OCI-M2 (cell line): ENCODE results near the gene MLF2.
A peak's percentile ranks its signal among the peaks of the same experiment; 100 is the strongest.

ENCODE experiments used
- DNase-seq: peaks from one replicate; lab custom pipeline; 2025; ENCODE audit not compliant: unreplicated experiment; lab: John Stamatoyannopoulos, UW

MLF2 gene

DNA sequence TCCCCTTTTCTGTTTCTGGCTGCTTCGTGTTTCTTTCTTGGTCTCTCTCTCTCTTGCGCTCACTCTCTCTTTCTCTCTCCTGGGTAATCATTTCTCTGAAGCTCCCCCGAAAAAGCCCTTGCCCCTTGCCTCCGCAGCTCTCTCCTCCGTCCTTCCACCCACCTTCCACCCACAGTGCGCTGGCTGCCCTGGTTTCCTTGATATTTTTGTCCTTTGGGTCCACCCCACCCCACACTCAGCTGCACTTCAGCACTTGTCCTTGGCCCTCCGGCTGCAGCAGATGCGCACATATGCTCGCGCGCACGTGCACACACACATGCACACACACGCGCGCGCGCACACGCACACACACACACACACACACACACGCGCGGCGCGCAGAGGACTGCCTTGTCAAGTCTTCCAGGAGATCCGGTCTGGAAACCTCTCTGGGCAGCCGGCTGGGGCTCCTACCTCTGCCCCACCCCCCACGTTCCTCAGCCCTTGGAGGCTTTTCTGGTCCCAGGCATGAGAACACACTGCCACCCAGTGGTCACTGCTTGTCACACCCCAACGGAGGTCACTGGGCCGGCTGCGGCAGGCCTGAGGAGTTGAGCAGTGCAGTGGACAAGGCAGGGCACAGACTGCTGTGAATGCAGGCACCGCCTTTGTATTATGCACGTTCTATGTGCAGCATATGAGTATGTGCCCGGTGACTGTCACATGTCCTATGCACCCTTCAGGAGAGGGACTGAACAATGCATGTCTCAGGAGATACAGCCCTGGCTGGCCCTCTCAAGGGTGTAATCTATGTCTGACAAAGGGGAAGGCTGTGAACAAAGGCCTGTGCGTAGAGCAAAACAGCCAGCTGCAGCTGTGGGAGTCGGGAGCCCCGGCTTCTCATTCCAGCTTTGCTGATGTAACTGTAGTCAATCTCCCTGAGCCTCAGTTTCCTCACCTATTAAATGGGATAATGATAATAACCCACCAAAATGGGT, 25.9 kb upstream of the MLF2 start:
- peak; percentile 62 for DNase-seq

DNA sequence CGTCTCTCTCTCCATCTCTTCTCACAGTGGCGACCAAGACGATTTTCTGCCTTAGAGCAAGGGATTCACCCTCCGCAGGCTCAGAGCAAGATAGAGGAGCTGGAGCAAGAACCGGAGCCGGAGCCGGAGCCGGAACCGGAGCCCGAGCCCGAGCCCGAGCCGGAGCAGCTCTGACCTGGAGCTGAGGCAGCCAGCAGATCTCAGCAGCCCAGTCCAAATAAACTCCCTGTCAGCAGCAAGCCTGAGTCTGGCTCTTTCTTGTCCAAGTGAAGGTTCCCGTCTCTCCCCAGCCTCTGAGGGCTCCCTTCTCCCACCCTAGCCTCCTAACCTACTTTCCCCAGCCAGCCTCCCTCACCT, 25.3 kb upstream of the MLF2 start:
- DNase-seq: no peak

DNA sequence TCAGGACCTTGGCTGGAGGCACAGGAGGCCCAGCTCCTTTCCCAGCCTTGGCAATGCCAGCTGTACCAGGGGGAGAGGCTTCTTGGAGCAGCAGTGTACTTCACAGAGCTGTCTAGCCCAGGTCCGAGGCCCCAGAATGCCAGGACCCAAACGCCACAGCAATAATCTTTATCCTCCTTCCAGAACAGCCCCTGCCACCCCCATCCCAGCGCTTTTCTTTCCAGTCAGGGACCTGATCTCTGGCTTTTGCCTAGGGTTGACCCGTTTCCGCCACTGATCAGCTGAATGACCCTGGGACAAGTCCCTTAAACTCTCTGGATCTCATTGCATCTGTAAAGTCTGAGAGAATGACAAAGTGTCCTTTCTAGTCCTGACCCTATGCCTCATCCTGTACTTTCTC, 24.4 kb upstream of the MLF2 start:
- no peak for DNase-seq

DNA sequence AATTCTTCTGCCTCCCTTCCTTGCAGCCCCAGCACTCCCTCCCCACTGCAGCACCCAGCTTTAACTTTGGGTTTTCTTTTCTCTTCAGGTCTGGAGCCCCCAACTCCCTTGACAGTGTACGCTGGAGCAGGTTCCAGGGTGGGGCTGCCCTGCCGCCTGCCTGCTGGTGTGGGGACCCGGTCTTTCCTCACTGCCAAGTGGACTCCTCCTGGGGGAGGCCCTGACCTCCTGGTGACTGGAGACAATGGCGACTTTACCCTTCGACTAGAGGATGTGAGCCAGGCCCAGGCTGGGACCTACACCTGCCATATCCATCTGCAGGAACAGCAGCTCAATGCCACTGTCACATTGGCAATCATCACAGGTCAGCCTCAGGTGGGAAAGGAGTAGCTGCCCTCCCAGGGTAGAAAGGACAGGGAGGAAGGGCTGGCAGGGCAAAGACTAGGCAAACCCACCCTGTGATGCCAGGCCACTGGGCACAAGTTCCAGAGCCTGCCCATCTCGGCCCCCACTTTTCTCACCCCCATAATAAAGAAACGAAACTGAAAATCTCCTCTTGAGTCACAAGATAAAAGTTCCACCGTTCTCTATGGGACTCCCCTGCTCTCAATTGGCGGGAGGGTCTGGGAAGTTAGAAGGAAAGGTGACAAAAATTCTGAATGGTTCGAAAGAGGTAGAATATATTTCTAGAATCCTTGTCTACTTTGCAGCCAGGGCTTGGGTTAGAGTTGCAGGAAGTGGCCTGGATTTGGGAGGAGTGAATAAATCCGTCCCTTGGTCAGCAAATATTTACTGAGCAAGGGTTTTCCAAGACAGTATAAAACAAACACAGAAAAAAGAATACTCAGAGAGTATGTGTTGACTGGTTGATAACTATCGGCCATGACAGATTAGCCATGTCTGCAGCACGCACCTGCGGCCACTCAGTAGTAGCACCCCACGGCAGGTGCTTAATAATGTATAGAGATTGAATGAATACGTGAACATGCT, 22.5 kb upstream of the MLF2 start:
- no peak for DNase-seq

DNA sequence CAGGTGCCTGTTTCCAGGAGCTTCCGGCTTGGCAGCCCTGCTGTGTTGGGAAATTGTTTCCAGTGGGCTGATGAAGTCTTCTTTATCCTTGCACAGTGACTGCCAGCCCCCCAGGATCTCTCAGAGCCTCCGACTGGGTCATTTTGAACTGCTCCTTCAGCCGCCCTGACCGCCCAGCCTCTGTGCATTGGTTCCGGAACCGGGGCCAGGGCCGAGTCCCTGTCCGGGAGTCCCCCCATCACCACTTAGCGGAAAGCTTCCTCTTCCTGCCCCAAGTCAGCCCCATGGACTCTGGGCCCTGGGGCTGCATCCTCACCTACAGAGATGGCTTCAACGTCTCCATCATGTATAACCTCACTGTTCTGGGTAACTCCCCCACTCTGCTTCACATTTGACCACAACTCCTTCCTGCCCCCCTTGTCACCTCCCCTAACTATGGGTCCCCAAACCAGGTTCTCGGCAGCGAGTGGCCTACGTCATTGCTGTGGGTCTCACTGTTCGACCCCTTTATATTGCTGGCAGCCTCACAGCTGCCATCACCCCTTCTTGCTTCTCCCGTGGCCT, 21.6 kb upstream of the MLF2 start:
- no peak for DNase-seq

DNA sequence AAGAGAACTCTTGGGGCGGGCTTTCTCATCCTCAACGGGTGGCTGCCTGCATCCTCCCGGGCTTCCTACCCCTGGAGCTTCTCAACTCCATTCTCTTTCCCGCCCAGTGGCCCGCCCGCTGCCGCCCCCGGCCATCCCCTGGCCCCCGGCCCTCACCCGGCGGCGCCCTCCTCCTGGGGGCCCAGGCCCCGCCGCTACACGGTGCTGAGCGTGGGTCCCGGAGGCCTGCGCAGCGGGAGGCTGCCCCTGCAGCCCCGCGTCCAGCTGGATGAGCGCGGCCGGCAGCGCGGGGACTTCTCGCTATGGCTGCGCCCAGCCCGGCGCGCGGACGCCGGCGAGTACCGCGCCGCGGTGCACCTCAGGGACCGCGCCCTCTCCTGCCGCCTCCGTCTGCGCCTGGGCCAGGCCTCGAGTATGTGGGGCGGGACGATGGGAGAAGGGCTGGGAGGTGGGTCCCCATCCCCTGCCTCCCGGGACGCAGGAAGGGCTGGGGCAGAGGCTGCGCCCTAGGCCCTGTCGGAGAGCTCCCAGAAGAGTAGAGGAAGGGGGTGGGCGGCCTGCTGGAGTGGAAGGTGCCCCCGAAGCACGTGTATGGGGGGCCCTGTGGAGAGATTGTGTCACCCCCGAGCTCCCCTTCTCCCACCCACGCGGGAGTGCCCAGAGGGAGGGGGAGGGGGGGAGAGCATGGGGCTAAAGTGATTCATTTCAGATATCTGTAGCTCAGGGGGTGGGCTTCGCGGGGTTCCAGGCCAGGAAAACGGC, 20.8 kb upstream of the MLF2 start:
- no peak for DNase-seq

DNA sequence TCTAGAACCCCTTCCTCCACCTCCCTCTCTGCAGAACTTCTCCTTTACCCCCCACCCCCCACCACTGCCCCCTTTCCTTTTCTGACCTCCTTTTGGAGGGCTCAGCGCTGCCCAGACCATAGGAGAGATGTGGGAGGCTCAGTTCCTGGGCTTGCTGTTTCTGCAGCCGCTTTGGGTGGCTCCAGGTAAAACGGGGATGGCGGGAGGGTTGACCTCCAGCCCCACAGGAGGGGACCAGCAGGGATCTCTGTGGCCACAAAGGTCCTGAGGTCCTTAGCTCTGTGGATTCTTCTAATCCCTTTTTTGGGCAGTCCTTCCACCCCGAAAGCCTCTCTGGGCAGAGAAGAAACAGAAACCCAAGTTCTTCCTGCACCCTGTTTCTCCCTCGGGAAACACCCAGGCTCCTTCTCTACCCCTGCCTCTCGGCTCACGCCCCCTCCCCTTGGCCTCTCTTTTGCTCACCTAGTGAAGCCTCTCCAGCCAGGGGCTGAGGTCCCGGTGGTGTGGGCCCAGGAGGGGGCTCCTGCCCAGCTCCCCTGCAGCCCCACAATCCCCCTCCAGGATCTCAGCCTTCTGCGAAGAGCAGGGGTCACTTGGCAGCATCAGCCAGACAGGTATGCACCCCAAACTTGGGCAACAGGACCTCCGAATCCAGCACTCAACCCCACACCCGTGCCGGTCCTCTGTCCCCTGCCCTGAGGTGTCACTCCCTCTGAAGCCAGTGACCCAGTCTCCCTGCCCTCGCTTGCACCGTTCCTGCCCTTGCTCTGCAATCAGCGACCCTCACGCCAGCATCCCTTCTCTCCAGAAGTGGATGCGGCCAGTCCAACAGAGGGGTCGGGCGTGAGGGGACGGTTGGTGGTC, 20.0 kb upstream of the MLF2 start:
- no peak for DNase-seq

DNA sequence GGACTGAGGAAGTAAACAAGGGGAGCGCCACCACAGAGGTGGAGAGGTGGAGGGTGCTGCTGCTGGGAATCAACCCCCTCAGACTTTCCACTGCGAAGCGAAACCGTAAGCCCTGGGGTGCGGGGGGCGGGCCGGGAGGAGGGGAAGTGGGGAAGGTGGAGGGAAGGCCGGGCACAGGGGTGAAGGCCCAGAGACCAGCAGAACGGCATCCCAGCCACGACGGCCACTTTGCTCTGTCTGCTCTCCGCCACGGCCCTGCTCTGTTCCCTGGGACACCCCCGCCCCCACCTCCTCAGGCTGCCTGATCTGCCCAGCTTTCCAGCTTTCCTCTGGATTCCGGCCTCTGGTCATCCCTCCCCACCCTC, 19.4 kb upstream of the MLF2 start, which contains the start of gene LAG3:
LAG3 (plus strand) TSS at position 190 of the 365 bp plus-strand sequence. CDS start 333 bp downstream, outside the sequence.
- no peak for DNase-seq

DNA sequence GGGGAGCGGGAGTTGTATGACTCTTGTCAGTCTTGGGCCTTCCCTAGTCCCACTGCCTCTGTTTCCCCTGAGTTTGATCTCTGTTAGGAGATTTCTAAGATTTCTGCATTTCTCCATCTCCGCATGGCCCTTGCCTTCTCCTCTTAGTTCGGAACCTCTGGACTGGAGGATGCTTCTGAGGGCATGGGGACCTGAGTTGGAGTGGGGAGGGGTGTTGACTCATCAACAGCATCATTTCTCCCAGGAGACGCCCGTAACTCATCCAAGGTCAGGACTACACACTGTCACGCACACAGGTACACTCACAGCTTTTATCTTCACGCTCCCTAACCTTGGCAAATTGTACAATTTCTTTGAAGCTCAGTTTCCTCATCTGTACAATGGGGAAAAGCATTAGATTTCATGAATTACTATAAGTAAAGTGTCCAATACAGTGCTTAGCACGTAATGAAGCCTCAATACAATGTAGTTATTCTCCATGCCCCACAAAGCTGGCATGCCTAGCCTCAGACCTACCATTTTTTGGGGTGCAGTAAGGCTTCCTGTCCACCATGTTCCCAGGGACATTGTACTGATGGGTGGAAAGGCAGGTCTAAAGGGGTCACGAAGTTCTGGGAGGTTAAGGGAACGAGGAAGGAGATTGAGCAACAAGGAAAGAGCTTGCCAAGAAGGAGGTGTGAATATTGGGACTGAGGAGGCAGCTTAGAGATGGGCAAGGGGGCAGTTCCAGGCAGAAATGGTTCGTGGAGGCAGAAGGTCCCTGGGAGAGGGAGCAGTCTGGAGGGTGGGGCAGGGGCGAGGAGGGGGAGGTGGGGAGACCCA, 18.8 kb upstream of the MLF2 start:
- no peak for DNase-seq

DNA sequence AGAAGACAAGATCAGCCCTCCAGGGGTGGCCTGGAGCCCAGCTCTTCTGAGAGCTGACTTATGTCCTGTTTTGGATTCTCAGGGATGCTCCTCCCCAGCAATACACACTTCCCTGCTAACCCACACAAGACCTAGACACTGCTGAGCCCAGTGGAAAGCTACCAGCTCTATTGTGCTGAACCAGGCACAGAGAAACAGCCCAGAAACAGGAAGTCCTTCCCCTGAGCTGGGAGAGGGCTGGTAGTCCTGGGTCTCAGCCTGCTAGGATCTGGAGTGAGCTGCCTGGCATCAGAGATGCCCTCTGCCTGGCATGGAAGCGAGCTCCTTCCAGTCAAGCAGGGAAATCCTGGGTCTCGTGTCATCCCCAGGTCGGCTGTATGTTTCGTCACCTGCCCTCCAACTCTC, 18.2 kb upstream of the MLF2 start:
- DNase-seq: no peak

DNA sequence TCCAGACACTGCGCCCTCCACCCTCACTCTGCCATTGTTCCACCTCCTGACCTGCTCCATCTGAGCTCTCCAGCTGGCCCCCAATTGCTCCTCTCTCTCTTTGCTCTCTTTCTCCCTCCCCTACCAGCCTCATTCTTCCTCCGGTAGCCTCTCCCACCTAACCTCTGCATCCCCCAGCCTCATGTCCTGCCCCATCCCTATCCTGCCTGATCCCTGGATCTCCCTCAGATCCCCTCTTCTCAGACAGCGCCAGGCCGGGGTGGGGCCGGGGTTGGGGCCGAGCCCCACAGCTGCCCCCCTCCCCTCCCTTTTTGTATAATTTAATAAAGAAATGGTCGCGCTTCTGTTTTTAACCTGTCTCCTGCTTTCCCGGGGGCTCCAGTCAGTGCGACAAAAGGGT, 17.7 kb upstream of the MLF2 start:
- no peak for DNase-seq

DNA sequence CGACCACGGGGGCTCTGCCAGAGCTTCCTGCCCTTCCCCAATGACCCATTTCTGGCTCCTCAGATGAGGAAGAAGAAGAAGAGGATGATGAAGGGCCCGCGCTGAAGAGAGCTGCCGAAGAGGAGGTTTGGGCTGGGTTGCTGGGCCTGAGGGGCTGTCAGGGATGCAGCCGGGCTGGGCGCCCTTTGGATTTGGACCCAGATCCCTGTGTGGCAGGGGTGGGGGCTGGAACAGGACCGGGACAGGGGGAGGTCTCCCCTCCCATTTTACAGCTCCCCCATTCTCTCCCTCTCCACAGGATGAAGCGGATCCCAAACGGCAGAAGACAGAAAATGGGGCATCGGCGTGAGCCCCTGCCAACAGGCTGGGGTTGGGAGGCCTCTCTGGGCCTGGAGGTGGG, 17.2 kb upstream of the MLF2 start:
- DNase-seq: no peak

DNA sequence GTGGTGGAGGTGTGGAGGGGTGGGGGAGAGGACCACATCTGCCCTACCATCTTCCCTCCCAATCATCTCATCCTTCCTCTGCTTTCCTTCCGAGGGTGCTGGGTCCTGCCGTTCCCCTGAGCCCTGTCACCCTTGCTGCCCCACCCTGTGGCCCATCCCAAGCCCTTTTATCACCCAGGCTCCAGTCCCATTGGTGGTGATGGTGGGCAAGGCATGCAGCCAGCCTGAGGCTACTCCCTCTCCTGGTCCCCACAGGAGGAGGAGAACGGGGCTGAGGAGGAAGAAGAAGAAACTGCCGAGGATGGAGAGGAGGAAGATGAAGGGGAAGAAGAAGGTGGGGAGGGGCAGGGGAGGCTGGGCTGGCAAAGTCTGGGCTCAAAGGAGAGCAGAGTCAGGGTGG, 16.7 kb upstream of the MLF2 start:
- DNase-seq: no peak

DNA sequence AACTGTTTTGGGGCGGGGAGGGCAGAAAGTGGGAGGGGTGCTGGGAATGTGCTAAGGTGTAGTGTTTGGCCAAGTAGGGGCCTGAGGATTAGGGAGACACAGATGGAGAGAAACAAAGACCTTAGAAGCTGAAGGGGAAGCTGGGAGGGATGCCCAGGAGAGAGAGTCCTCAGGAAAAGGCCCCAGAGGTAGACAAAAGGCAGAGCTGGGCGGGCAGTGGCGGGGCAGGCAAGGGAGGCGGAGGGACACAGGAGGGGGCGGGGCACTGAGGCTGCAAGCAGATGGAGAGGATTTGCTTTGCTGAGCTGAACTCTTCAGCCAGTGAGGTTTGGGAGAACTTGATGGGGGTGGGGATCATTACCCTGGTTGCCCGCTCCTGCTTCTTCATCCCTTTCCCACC, 16.0 kb upstream of the MLF2 start:
- no peak for DNase-seq

DNA sequence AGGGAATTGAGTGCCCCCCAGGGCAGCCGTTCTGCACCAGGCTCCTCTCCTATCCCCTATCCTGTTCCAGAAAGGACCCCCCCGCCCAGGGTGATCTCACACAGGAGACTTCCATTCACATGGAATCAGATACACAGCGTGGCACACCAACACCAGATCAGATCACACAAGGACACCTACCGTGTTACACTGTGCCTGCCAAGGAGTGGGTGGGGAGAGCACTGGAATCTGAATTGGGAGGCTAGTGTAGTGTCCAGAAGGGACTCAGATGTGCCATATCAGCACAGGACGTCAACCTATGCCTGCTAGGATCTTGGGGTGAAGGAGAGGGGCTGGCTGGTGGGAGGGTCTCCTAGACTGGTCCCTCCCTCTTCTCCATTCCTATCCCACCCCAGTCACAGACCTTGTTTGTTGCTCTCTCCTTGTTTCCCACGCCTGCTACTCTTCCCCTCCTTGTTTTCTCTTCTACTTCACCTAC, 15.5 kb upstream of the MLF2 start:
- DNase-seq: no peak

DNA sequence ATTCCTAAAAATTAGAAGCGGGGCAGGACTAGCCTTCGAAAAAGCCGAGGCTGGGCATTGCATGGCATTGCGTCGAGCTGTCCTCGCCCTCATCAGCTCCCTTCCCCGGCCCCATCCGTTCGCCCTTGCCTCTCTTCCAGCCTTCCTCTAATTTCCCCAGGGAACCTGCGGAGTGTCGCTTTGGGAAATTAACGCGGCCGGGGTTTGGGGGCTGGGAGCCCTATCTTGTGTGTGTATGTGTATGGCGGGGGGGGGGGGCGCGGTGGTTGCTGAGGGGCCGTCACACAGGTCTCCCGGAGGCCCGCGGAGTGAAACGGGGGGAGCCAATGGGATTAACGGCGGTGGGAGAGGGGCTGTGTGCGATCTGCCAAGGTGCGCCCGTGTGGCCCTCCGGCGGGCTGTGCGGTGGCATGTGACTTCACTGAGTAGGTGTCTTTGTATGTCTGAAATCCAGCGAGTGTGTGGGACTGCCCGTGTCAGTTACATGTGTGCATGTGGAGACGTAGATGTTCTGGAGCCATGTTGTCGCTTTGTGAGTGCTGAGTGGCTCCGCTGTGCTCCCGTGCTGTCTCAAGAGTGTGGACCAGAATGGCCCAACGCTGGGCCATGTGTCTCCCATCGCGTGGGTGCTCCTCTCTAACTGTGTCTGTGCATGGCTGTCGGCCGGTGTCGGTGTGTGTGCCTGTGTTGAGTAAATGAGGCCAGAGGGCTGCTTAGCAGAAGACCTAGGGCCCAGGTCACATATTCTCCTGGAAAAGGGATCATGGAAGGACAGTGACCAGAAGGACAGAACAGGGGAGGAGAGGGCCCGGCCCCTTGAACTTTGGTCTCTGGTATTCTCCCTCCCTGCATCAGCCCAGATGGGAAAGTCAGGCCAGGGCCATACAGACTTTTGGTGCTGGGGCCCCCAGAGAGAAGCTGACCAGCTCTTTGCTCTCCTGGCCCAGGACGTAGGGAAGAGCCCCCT, 14.7 kb upstream of the MLF2 start:
- no peak for DNase-seq

DNA sequence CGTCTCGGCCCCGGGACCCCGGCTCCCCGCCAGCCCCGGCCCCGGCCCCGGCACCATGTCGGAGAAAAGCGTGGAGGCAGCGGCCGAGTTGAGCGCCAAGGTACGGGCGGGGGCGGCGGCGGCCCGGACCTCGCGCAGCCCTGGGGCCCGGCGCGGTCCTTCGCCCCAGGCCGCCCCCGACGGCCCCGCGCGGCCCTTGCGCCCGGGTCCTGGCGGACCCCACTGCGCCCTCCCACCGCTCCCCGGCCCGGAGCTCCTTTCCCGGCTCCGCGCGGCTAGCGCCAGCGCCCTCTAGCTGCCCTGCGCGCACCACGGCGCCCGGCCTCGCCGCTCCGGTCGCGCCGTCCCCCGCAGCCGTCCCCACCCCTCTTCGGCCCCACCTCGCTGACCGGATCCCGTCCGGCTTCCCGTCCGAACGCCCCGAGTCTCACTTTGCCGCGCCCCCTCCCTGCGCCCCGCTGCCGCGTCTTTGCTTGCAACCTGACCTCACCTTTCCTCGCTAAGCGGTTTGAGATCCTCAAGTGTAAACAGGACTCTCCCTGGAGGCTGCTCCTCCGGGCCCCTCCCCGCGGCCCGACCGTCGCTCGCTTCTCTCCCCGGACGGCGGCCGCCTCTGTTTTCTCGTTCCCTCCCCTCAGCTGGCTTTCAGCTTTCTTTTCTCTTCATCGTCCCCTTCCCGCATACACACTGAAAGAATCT, 13.9 kb upstream of the MLF2 start:
- no peak for DNase-seq
